Measurements from ENCODE around the gene TSBP1.
"Not testable (repeated sequence)": the region's sequence is repeated elsewhere in the genome, so short reads cannot be mapped to it uniquely, and the experiment has no call there.

The TSBP1 gene

DNA sequence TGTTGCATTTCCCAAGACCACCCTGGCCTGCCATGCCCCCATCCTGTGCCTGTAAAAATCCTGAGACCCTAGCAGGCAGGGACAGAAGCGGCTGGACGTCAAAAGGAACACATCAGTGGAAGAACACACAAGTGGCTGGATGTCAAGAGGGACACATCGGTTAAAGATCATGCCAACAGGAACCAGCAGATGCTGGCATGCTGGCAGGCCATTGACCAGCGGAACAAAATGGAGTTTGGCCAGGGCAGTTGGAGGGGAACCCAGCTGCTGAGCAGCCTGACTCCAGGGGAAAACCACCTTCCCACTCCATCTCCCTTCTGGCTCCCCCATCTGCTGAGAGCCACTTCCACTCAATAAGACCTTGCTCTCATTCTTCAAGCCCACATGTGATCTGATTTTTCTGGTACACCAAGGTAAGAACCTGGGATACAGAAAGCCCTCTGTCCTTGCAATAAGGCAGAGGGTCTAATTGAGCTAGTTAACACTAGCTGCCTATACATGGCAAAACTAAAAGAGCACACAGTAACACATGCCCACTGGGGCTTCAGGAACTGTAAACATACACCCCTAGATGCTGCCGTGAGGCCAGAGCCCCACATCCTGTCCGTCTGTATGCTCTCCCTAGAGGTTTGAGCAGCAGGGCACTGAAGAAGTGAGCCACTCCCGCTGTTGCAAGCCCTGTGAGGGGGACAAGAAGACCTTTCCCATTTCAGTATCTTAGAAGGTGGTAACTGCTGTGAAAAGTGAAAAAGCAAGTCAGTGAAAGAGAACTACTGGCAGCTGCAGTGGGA, 4.2 kb upstream of the TSBP1 start:
- no peak for DNase-seq (ENCODE audit: low read depth)

DNA sequence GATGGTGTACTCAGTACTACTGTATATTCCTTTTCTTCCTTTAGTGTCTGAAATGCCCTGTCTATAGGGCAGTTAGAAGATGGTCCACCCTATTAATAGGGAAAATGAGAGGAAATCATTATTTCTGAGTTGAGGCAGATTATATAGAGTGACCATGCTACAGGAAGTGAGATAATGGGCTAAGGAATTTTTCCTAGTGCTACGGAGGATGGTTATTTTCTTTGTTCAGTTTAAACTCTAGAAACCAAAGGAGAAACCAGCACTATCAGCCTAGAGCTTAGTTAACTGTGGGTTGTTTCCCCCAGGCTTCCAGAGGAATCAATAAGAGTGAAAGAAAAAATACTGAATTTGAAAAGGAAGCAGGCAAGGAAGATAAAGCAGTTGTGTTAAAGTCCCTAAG, 474 bp downstream of the TSBP1 start:
- DNase-seq (ENCODE audit: low read depth): no peak

- DNase-seq (ENCODE audit: low read depth): peak; percentile 24
Measured at GRCh38 chr6:32370505-32370904, 1.2 kb downstream of the TSBP1 start.

GRCh38 chr6:32369660-32370059, 2.0 kb downstream of the TSBP1 start:
- peak; percentile 77 for DNase-seq (ENCODE audit: low read depth)

DNA sequence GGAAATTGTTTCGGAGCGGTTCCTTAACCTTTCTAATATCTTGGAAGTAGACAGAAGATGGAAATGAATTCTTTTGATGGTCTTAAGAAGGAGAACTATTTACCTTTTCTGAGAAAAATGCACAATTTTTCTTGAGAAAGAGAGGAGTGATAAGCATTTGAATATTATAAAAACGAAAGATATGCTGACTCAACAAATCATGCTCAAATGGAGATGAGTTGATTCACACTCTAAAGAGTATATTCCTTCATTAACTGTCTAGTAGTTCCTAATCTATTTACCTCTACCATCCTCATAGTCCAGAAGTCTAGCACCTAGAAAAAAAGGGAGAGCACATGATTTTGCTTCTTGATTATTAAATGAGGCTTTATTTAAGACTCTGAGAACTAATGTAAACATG, 4.1 kb downstream of the TSBP1 start:
- no peak for DNase-seq (ENCODE audit: low read depth)

DNA sequence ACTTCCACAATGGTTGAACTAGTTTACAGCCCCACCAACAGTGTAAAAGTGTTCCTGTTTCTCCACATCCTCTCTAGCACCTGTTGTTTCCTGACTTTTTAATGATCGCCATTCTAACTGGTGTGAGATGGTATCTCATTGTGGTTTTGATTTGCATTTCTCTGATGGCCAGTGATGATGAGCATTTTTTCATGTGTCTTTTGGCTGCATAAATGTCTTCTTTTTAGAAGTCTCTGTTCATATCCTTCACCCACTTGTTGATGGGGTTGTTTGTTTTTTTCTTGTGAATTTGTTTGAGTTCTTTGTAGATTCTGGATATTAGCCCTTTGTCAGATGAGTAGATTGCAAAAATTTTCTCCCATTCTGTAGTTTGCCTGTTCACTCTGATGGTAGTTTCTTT, 12.5 kb downstream of the TSBP1 start:
- not testable (repeated sequence) for DNase-seq (ENCODE audit: low read depth)

GRCh38 chr6:32358548-32358947, 13.2 kb downstream of the TSBP1 start:
- not testable (repeated sequence) for DNase-seq (ENCODE audit: low read depth)

- no peak for DNase-seq (ENCODE audit: low read depth)
Measured at GRCh38 chr6:32355018-32355417, 16.7 kb downstream of the TSBP1 start.

DNA sequence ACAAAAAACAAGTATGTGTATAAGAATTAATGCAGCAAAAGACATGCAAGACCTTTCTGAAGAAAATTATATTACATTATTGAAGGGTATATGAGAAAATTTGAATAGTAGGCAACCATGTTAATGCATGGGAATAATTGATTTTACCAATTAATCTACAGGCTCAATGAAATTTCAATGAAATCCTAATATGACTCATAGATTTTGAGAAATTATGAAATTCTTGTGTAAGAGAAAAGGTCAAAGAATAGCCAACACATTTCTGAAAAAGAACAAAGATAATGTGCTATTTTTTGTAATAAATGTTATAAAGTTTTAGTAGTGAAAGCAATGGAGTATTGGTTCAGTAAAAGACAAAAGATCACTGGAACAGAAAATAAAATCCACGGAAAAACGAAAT, 18.4 kb downstream of the TSBP1 start:
- DNase-seq (ENCODE audit: low read depth): no peak

- no peak for DNase-seq (ENCODE audit: low read depth)
Measured at GRCh38 chr6:32340242-32340641, 31.5 kb downstream of the TSBP1 start.

GRCh38 chr6:32337186-32337805, 34.4 kb downstream of the TSBP1 start:
- no peak for DNase-seq (ENCODE audit: low read depth)

DNA sequence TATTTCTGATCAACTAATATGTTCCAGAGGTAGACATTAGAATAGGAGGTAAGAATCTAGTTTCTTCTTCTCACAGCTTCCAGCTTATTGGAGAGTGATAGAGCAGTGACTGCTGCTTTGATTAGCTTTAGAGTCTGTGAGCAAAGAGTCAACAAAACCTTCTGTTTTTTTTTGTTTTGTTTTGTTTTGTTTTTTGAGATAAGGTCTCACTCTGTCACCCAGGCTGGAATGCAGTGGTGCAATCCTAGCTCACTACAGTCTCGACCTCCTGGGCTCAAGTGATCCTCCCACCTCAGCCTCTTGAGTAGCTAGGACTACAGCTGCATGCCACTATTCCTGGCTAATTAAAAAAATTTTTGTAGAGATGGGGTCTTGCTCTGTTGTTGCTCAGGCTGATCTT, 39.3 kb downstream of the TSBP1 start:
- DNase-seq (ENCODE audit: low read depth): no peak

DNA sequence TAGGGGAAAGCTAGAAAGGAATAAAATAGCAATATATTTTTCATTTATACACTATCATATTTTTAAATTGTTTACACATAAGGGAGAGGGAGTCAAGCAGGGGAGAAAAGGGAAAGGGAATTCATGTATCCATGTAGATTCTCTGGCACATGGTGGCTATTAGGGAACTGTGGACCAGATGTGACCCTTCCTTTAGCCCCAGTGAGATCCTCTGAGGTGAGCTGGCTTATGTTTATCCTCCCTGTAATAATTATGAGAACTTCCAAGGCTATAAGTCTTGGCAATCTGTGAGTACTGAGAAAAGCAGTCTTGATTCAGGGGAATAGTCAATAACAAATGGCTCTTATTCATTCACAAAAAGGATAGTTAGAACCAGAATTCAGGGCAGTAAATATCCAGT, 42.6 kb downstream of the TSBP1 start:
- no peak for DNase-seq (ENCODE audit: low read depth)

DNA sequence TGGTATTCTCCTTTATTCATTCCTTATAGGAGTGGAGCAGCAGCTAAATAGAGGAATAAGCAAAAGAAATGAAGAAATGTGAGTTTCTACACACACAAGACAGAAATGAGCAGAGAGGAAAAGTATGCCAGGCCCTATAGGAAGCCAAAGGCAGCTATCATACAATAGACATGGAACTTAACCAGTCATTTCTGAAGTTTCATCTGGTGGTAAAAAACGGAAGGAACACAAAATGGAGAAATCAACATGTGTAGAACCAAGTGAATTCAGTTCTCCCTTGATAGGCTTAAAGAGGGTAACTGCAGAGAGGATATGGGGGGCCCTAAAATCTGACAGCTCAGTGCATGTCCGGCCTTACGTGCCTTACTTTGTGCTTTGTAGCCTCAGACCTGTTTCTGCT, 44.6 kb downstream of the TSBP1 start:
- no peak for DNase-seq (ENCODE audit: low read depth)

DNA sequence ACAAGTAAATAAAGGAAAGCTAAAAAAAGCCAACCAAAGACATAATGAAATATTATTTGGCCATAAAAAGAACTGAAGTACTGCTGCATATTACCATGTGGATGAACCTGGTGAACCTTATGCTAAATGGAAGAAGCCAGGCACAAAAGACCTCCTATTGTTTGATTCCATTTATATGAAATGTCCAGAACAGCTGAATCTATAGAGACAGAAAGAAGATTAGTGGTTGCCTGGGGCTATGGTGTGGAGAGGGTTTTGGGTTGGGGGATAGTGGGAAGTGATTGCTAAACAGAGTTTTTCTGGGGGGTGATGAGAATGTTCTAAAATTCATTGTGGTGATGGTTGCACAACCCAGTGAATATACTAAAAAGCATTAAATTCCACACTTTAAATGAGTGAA, 53.2 kb downstream of the TSBP1 start:
- no peak for DNase-seq (ENCODE audit: low read depth)

DNA sequence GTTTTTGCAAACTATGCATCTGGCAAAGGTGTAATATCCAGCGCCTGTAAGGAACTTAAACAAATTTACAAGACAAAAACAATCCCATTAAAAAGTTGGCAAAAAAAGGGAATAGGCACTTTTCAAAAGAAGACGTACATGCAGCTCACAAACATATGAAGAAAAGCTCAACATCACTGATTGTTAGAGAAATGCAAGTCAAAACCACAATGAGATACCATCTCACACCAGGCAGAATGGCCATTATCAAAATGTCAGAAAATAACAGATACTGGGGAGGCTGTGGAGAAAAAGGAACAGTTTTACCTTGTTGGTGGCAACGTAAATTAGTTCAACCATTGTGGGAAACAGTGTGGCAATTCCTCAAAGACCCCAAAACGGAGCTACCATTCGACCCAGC, 54.2 kb downstream of the TSBP1 start:
- no peak for DNase-seq (ENCODE audit: low read depth)

- no peak for DNase-seq (ENCODE audit: low read depth)
Measured at GRCh38 chr6:32313964-32314363, 57.7 kb downstream of the TSBP1 start.

DNA sequence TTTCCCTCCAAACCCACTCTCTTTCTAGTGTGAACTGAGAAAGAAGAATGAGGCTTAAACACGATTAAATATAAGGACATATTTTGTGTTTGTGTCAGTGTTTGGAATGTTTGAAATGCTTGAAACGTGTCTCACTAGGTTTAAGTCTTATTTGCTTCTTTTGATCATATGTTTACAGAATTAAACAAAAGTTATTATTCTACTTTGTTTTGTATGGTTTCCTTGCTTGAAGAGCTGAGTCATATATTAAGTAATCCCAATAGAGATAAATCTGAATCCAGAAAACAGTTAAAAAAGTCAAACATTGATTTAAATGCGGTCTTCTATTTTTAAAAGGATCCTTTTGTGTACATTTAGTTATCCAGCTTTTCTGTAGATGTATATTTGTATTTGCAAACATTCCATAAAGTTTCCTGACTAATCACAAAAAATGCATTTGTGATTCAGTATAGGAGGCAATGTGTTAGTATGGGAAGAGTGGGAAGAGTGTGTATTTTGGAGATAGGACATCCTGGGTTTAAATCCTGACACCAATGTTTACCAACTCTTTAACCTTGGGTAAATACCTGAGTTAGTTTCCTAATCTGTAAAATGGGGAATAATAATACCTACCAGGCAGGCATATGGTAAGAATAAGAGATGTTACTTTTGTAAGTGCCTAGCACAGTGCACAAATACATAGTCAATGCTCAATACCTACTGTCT, 72.9 kb downstream of the TSBP1 start:
- DNase-seq (ENCODE audit: low read depth): peak; percentile 69

- not testable (repeated sequence) for DNase-seq (ENCODE audit: low read depth)
Measured at GRCh38 chr6:32294980-32295379, 76.7 kb downstream of the TSBP1 start.

DNA sequence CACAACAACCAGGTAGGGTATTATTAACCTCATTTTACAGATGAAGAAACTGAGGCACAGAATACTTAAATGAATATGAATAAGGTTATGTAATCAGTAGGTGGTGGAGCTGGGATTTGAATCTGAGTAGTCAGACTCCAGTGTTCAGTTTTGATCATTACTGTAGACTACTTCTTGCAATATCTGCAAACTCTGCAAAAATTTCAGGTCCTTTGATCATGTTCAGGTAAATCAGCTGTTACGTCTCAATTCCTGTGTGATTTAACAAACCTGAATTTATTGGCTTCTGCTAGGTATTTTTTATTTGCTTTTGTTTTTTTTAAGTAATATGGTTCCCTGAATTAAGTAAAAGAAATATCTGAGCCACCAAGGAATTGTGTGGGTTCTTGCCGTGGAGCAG, 77.1 kb downstream of the TSBP1 start:
- DNase-seq (ENCODE audit: low read depth): no peak

GRCh38 chr6:32293695-32294094, 78.0 kb downstream of the TSBP1 start:
- DNase-seq (ENCODE audit: low read depth): no peak

DNA sequence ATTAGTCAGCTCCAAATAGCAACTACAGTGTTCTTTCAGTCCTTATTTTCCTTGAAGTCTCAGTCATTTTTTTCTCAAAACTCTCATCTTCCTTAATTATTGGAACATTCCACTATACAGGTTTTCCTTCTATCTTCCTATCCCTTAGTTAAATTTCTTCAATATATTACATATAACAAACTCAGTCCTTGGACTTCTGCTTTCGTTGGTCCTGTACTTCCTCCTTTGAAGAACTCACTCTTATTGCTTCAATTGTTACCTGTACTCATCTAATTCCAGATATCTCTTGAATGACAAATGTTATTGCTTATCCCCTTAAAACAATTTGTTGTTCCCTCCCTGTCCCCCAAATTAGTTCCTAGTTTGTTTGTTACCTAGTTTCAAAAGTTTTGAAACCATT, 80.2 kb downstream of the TSBP1 start:
- no peak for DNase-seq (ENCODE audit: low read depth)

GRCh38 chr6:32290886-32291450, 80.7 kb downstream of the TSBP1 start:
- DNase-seq (ENCODE audit: low read depth): no peak

All from amniotic epithelial cell (primary cell).